CD14-positive monocyte (primary cell): Measurements from ENCODE around the gene ARHGEF40. TPM values are rescaled to one million over a fixed set of nuclear protein-coding genes. Genes with fewer than 3 reads are reported as not detected.

ENCODE experiments used
- DNase-seq, 3 donors: peaks; one replicate each; pipeline ENCODE4 v3.0.0-alpha.2; 2011 to 2022
- H2AFZ ChIP-seq: 2 replicates; pipeline ENCODE4 v1.6.0; 2012; ENCODE audit warnings: mild to moderate bottlenecking, low read depth, low read length, inconsistent platforms; ENCODE audit not compliant: insufficient read depth, poor library complexity, severe bottlenecking
- H3K27ac ChIP-seq, 2 donors: 1 replicate in 1 of 2; 2 replicates in 1 of 2; pipeline ENCODE4 v1.5.1; 2012 to 2013; ENCODE audit warnings: low read length in 2 of 2, control low read depth in 1 of 2, inconsistent platforms in 1 of 2, low read depth in 1 of 2, mild to moderate bottlenecking in 1 of 2
- H3K27me3 ChIP-seq, 2 donors: one replicate each; pipeline versions ENCODE4 v1.6.0 to v1.6.1; 2011 to 2013; ENCODE audit warnings: low read length in 2 of 2; ENCODE audit not compliant: control insufficient read depth in 2 of 2, insufficient read depth in 2 of 2
- H3K36me3 ChIP-seq, 2 donors: replicated peaks in 1 of 2; 1 replicate in 1 of 2; 2 replicates in 1 of 2; pipeline versions ENCODE4 v1.5.1 to v1.6.1; 2012 to 2013; ENCODE audit warnings: low read length in 2 of 2, control low read depth in 1 of 2, inconsistent platforms in 1 of 2, mild to moderate bottlenecking in 1 of 2; ENCODE audit not compliant: insufficient read depth in 2 of 2, control insufficient read depth in 1 of 2
- H3K4me1 ChIP-seq, 2 donors: 1 replicate in 1 of 2; 2 replicates in 1 of 2; pipeline versions ENCODE4 v1.5.1 to v1.6.1; 2012 to 2013; ENCODE audit warnings: low read length in 2 of 2, control low read depth in 1 of 2, inconsistent platforms in 1 of 2, mild to moderate bottlenecking in 1 of 2, moderate library complexity in 1 of 2; ENCODE audit not compliant: insufficient read depth in 2 of 2, control insufficient read depth in 1 of 2
- H3K4me2 ChIP-seq: replicated peaks from 2 replicates; pipeline ENCODE3; 2012; ENCODE audit warnings: low read length, moderate library complexity, mild to moderate bottlenecking; ENCODE audit not compliant: poor library complexity, severe bottlenecking; ENCODE audit errors: extremely low read depth
- H3K4me3 ChIP-seq, 3 experiments: fragments of 200-600 bp in 1 of 3; sonication (generic) in 1 of 3; replicated peaks in 1 of 3; 1 replicate in 2 of 3; 2 replicates in 1 of 3; pipeline ENCODE4 v1.5.1; 2011 to 2013; ENCODE audit warnings: low read length in 3 of 3, mild to moderate bottlenecking in 3 of 3, control low read depth in 2 of 3, low read depth in 2 of 3, inconsistent platforms in 1 of 3, moderate library complexity in 1 of 3
- H3K79me2 ChIP-seq: 2 replicates; pipeline ENCODE4 v1.6.0; 2012; ENCODE audit warnings: mild to moderate bottlenecking, control low read depth, inconsistent platforms, low read length, moderate library complexity; ENCODE audit not compliant: insufficient read depth
- H3K9ac ChIP-seq: 2 replicates; pipeline ENCODE4 v1.6.0; 2017; ENCODE audit warnings: low read length, mild to moderate bottlenecking; ENCODE audit not compliant: insufficient read depth, poor library complexity, severe bottlenecking
- H3K9me3 ChIP-seq, 2 donors: replicated peaks in 1 of 2; 1 replicate in 1 of 2; 2 replicates in 1 of 2; pipeline versions ENCODE4 v1.5.1 to v1.6.1; 2012 to 2013; ENCODE audit warnings: low read length in 2 of 2, control low read depth in 1 of 2; ENCODE audit not compliant: control insufficient read depth in 1 of 2, insufficient read depth in 1 of 2
- H4K20me1 ChIP-seq: 2 replicates; pipeline ENCODE4 v1.6.0; 2012; ENCODE audit warnings: mild to moderate bottlenecking, low read length, control low read depth, moderate library complexity; ENCODE audit not compliant: insufficient read depth
- H3K27ac Mint-ChIP-seq, 7 donors: one replicate each; pipeline ENCODE4 v1.8.0; 2020; ENCODE audit warnings: mild to moderate bottlenecking in 7 of 7, mixed read lengths in 7 of 7, moderate library complexity in 6 of 7, inconsistent platforms in 2 of 7
- H3K27me3 Mint-ChIP-seq, 3 donors: one replicate each; pipeline ENCODE4 v1.8.0; 2021 to 2022; ENCODE audit warnings: low read depth in 3 of 3, mild to moderate bottlenecking in 3 of 3, mixed read lengths in 3 of 3, moderate library complexity in 3 of 3, inconsistent platforms in 1 of 3
- H3K36me3 Mint-ChIP-seq, 2 donors: one replicate each; pipeline ENCODE4 v1.8.0; 2020; ENCODE audit warnings: mixed read lengths in 2 of 2, inconsistent platforms in 1 of 2, mild to moderate bottlenecking in 1 of 2
- H3K4me1 Mint-ChIP-seq: one replicate; pipeline ENCODE4 v1.8.0; 2020; ENCODE audit warnings: mild to moderate bottlenecking, mixed read lengths
- H3K4me3 Mint-ChIP-seq, 2 donors: one replicate each; pipeline ENCODE4 v1.8.0; 2020; ENCODE audit warnings: mild to moderate bottlenecking in 2 of 2, mixed read lengths in 2 of 2, moderate library complexity in 1 of 2
- H3K9me3 Mint-ChIP-seq, 7 donors: one replicate each; pipeline ENCODE4 v1.8.0; 2020 to 2022; ENCODE audit warnings: mixed read lengths in 7 of 7, mild to moderate bottlenecking in 6 of 7, moderate library complexity in 6 of 7, inconsistent platforms in 2 of 7
- CTCF ChIP-seq: fragments of 200-600 bp; IDR thresholded peaks from one replicate; pipeline ENCODE4 v1.8.0; 2022; ENCODE audit warnings: antibody characterized with exemption, mild to moderate bottlenecking
- WGBS: methylation state at CpG from one replicate; pipeline ENCODE4 v1.1.5; 2013; ENCODE audit warnings: missing lambda C conversion rate; ENCODE audit not compliant: insufficient coverage; 5-methylcytosine and 5-hydroxymethylcytosine counted together
- intact Hi-C, 2 donors: fragments of 100-400 bp; cut with micrococcal nuclease; formaldehyde crosslinking; loops; one replicate each; pipeline versions ENCODE4 v1.15.0 to v1.15.1; 2023
- polyA plus RNA-seq, 3 donors: library from polyadenylated mRNA; depleted of rRNA in 1 of 3; unstranded in 2 of 3; stranded (reverse) in 1 of 3; fragments of 300-500 nt in 2 of 3; fragments of >200 nt in 1 of 3; fragmentation: Illumina TruSeq in 2 of 3; gene quantifications; 1 replicate in 2 of 3; 2 replicates in 1 of 3; pipeline ENCODE4 v1.2.3, GENCODE V29; 2012 to 2021

Gene ARHGEF40
- polyA plus RNA-seq, 3 donors, result 12.1 to 114 (median 15.3) TPM

- Histone ChIP-seq H3K9me3 (no peaks in the 10 kb centered on the region), H3K4me3 (no peak overlapping the region), H3K9ac (no peak overlapping the region), H3K79me2 (no peaks in the 10 kb centered on the region), H3K36me3 (no peaks in the 10 kb centered on the region), H3K4me2 (no peak overlapping the region), H3K4me1 (peaks cover 0 to 15% of the 10 kb centered on the region in 2 donors), H3K27ac (no peak overlapping the region), H3K27me3 (no peaks in the 10 kb centered on the region), H4K20me1 (no peaks in the 10 kb centered on the region), H2AFZ (no peak overlapping the region)
- no peak overlapping the region for H3K4me3 Mint-ChIP-seq
- DNase-seq, result peak in 1 of 3 donors; percentile 39
- peak overlapping the region in 2 of 7 donors; percentile 21 to 46 for H3K27ac Mint-ChIP-seq
- H3K4me1 Mint-ChIP-seq, result peaks cover 21% of the 10 kb centered on the region
- peaks cover 4 to 9% (median 7%) of the 10 kb centered on the region in 3 donors for H3K27me3 Mint-ChIP-seq
- peaks cover 0 to 2% (median 0%) of the 10 kb centered on the region in 7 donors for H3K9me3 Mint-ChIP-seq
- WGBS, result 98% methylated on average over 4 of the region's 4 CpGs
- intact Hi-C loops, result no loop called here
- no peaks in the 10 kb centered on the region for H3K36me3 Mint-ChIP-seq
- no peak for TF ChIP-seq CTCF
These were observed 36.9 kb upstream of the ARHGEF40 start for GRCh38 chr14:21033133-21033698.

DNA sequence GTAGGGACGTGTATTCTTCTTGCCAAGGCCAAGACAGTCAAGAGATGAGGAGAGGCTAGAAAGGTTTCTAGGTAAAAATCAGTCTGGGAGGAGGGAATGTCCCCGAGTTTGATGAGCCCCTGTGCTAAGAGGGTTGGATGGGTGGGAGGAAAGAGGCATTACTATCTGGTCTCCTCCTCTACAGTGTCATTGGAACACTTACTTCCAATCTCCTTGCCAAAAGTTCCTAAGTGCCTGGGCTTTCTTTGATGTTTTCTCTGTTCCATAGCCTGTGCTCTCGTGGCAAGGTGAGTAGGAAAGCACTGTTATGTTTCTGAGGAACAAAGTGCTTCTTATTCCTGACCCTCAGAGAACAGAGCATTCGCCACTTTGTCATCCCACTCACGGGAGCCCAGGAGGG lies 35.4 kb upstream of the ARHGEF40 start, which contains the start of gene RNASE13:
TSS of gene RNASE13 (minus strand) at position 101 of the 400 bp plus-strand sequence. CDS start 519 bp downstream, outside the sequence.
- Mint-ChIP-seq H3K4me1 (peaks cover 21% of the 10 kb centered on the region), H3K4me3 (no peak within 1 kb of the TSS), H3K9me3 (peaks cover 0 to 2% (median 0%) of the 10 kb centered on the region in 7 donors), H3K27ac (peak within 1 kb of the TSS in 2 of 7 donors; percentile 13 to 57), H3K36me3 (no peaks in the 10 kb centered on the region), H3K27me3 (peaks cover 3 to 11% (median 7%) of the 10 kb centered on the region in 3 donors)
- Histone ChIP-seq H3K4me3 (no peak within 1 kb of the TSS), H3K9ac (no peak within 1 kb of the TSS), H2AFZ (no peak within 1 kb of the TSS), H4K20me1 (no peaks in the 10 kb centered on the region), H3K36me3 (no peaks in the 10 kb centered on the region), H3K27ac (no peak within 1 kb of the TSS), H3K9me3 (no peaks in the 10 kb centered on the region), H3K4me1 (peaks cover 0 to 15% of the 10 kb centered on the region in 2 donors), H3K4me2 (no peak within 1 kb of the TSS), H3K27me3 (no peaks in the 10 kb centered on the region), H3K79me2 (no peaks in the 10 kb centered on the region)
- no peak for DNase-seq
- WGBS, result 98% methylated on average over 3 of the region's 5 CpGs
- no peak for TF ChIP-seq CTCF
- intact Hi-C loops, result no loop called here
